SK-N-MC (cell line): ENCODE data around the gene SCN8A.

Source experiments
- EZH2 ChIP-seq: fragments of 200-600 bp; sonication (generic); IDR thresholded peaks from one replicate; pipeline ENCODE4 v1.6.1; 2017; ENCODE audit warnings: antibody characterized with exemption
- FOXP2 ChIP-seq: optimal IDR thresholded peaks from 2 replicates; pipeline ENCODE3; 2011; ENCODE audit warnings: mild to moderate bottlenecking, moderate library complexity; ENCODE audit not compliant: insufficient read depth; ENCODE audit errors: extremely low read length, control extremely low read depth
- POLR2AphosphoS5 ChIP-seq: IDR thresholded peaks from 2 replicates; pipeline ENCODE4 v1.6.1; 2012; ENCODE audit warnings: mild to moderate bottlenecking, low read depth, low read length, borderline replicate concordance

DNA sequence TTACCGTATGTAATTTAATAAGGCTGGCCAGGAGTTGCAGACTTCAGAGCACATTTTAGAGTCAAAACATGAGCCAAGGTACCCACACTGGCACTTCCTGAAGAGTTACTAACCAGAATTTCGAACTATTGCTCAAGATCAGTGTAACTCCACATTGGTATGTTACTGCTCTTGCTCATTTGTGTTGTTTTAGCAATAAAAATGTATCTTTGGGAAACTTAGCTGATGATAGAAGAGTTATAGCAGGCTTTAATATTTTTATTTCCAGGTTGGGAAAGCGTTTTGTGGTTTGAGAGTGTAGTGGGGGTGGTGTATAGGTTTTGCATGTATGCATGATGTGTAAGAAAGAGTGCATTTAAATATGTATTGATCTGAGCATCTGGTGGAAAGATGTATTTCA lies 96.6 kb downstream of the SCN8A start:
- TF ChIP-seq POLR2AphosphoS5 (no peak), EZH2 (no peak), FOXP2 (no peak)
